Osteocyte (in vitro differentiated cells): ENCODE measurements around the gene RRAS2. TPM values are rescaled to one million over a fixed set of nuclear protein-coding genes. Genes with fewer than 3 reads are reported as not detected.

Experiments used
- DNase-seq: peaks from one replicate; pipeline ENCODE4 v3.0.0; 2021; ENCODE audit warnings: mixed read lengths; ENCODE audit not compliant: unreplicated experiment; ENCODE audit errors: extremely low spot score
- H3K27ac Mint-ChIP-seq: one replicate; pipeline ENCODE4 v1.8.0; 2021; ENCODE audit warnings: mild to moderate bottlenecking, mixed read lengths; ENCODE audit not compliant: unreplicated experiment
- H3K27me3 Mint-ChIP-seq: one replicate; pipeline ENCODE4 v1.8.0; 2021; ENCODE audit warnings: mixed read lengths; ENCODE audit not compliant: unreplicated experiment
- H3K36me3 Mint-ChIP-seq: one replicate; pipeline ENCODE4 v1.8.0; 2021; ENCODE audit warnings: mixed read lengths; ENCODE audit not compliant: unreplicated experiment
- H3K4me1 Mint-ChIP-seq: one replicate; pipeline ENCODE4 v1.8.0; 2021; ENCODE audit warnings: mixed read lengths; ENCODE audit not compliant: unreplicated experiment
- H3K4me3 Mint-ChIP-seq: one replicate; pipeline ENCODE4 v1.8.0; 2021; ENCODE audit warnings: mild to moderate bottlenecking, moderate library complexity, mixed read lengths; ENCODE audit not compliant: unreplicated experiment
- H3K9me3 Mint-ChIP-seq: one replicate; pipeline ENCODE4 v1.8.0; 2021; ENCODE audit warnings: mixed read lengths; ENCODE audit not compliant: unreplicated experiment
- total RNA-seq: library from RNA; stranded (reverse); gene quantifications from 2 replicates; pipeline ENCODE4 v1.2.1, GENCODE V29; 2021
- TF ChIP-seq, protein P1 (sequence below): fragments of 200-600 bp; sonication (generic); IDR thresholded peaks from 2 replicates; pipeline ENCODE4 v1.5.0; 2021; ENCODE audit warnings: antibody characterized with exemption, mild to moderate bottlenecking, moderate library complexity

RRAS2 gene
- total RNA-seq, 1 donor from 2014 or later: 95.7 TPM

DNA sequence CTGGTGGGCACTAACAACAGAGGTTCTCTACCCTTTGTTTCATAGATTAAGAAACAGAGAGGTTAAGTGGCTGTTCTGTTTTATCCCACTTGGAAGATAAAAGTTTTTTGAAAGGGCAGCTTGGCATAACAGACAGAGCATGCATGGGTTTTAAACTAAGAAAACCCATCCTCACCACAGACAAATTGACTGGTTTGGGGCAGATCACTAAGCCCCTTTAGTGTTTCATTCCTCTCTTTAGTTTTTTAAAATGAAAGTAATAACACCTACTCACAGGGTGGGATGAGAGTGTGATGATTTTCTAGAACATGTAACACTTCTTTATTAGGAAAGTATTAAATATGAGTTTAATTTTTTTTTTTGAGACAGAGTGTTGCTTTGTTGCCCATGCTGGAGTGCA, 12.3 kb upstream of the RRAS2 start:
- H3K4me3 Mint-ChIP-seq: no peak overlapping the region
- TF ChIP-seq, protein P1, sequence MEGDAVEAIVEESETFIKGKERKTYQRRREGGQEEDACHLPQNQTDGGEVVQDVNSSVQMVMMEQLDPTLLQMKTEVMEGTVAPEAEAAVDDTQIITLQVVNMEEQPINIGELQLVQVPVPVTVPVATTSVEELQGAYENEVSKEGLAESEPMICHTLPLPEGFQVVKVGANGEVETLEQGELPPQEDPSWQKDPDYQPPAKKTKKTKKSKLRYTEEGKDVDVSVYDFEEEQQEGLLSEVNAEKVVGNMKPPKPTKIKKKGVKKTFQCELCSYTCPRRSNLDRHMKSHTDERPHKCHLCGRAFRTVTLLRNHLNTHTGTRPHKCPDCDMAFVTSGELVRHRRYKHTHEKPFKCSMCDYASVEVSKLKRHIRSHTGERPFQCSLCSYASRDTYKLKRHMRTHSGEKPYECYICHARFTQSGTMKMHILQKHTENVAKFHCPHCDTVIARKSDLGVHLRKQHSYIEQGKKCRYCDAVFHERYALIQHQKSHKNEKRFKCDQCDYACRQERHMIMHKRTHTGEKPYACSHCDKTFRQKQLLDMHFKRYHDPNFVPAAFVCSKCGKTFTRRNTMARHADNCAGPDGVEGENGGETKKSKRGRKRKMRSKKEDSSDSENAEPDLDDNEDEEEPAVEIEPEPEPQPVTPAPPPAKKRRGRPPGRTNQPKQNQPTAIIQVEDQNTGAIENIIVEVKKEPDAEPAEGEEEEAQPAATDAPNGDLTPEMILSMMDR: no peak
- no peaks in the 10 kb centered on the region for H3K27me3 Mint-ChIP-seq
- no peaks in the 10 kb centered on the region for H3K9me3 Mint-ChIP-seq
- no peaks in the 10 kb centered on the region for H3K36me3 Mint-ChIP-seq
- DNase-seq: no peak
- H3K4me1 Mint-ChIP-seq: peaks cover 12% of the 10 kb centered on the region
- H3K27ac Mint-ChIP-seq: no peak overlapping the region

DNA sequence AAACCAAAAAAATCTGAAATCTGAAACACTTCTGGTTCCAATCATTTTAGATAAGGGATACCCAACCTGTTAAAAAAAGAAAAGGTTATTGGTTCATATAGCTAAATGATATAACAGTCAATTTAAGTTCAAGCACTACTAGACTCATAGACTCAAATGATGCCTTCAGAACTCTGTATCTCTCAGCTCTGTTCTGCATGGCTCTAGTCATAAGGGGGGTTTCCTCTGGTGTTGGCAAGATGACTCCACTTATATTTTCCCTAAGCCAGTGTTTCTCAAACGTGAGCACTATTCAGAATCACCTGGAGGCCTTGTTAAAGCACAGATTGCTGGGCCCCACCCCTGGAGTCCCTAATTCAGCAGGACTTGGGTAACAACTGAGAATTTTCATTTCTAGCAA, 11.5 kb upstream of the RRAS2 start:
- Mint-ChIP-seq H3K36me3 (no peaks in the 10 kb centered on the region), H3K4me1 (peaks cover 12% of the 10 kb centered on the region), H3K4me3 (no peak overlapping the region), H3K27me3 (no peaks in the 10 kb centered on the region), H3K27ac (no peak overlapping the region), H3K9me3 (no peaks in the 10 kb centered on the region)
- TF ChIP-seq, protein P1: no peak
- no peak for DNase-seq

DNA sequence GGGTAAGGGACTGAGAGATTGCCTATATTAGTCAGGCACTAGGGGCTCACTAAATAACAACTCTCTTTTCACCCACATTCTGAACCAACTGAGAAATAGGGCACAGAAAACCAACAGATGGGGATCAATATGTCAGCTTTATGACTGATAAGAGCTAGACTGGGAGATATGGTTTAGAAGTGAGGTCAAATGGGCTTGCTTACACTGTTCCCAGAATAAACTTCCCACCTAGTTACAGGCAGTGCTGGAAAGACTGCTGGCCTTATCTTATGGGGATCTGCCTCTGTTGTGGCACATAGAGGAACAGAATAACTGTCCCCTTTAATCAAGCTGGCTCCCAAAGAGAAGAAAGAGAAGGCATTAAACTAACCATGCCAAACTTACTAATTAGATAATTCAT, 10.6 kb upstream of the RRAS2 start:
- Mint-ChIP-seq H3K27ac (no peak overlapping the region), H3K4me1 (peaks cover 12% of the 10 kb centered on the region), H3K9me3 (no peaks in the 10 kb centered on the region), H3K27me3 (no peaks in the 10 kb centered on the region), H3K4me3 (no peak overlapping the region), H3K36me3 (no peaks in the 10 kb centered on the region)
- TF ChIP-seq, protein P1: no peak
- DNase-seq: no peak

DNA sequence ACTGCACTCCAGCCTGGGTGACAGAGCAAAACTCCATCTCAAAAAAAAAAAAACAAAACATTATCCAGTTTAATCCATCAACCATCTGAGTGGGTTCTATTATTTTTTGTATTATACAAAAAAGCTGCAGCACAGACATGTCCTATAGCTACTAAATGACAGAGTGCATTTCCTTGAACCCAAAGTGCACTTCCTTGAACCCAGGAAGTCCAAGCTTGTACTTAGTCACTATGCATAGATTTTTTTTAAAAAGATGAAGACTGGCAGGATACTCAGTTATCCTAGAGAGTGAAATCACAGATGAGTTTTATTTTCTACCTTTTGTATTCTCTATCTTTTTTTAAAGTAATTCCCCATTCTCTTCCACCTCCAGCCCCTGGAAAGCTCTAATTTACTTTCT, 8.0 kb upstream of the RRAS2 start:
- H3K4me3 Mint-ChIP-seq: no peak overlapping the region
- no peak overlapping the region for H3K27ac Mint-ChIP-seq
- H3K9me3 Mint-ChIP-seq: no peaks in the 10 kb centered on the region
- no peaks in the 10 kb centered on the region for H3K27me3 Mint-ChIP-seq
- peaks cover 9% of the 10 kb centered on the region for H3K4me1 Mint-ChIP-seq
- no peak for DNase-seq
- H3K36me3 Mint-ChIP-seq: no peaks in the 10 kb centered on the region
- TF ChIP-seq, protein P1: no peak

DNA sequence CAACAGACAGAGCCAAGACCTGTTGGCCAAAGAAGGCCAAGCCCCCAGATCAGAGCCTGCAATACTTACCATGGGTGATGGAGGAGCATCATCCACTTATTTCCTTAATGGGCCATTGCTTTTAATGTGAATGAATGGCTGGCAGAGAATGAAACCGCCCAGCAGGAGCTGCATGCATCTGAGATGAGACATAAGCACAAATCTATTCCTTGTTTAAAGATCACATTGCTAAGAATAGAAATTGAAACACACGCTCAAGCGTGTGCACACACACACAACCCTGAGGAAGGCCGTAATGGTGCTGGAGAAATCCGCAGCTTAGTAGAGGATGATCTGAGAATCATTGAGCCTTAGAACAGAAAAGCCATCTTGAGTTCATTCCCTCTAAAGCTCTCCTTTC, 5.3 kb upstream of the RRAS2 start:
- TF ChIP-seq, protein P1: no peak
- no peak for DNase-seq
- no peak overlapping the region for H3K27ac Mint-ChIP-seq
- H3K9me3 Mint-ChIP-seq: no peaks in the 10 kb centered on the region
- H3K4me3 Mint-ChIP-seq: no peak overlapping the region
- no peaks in the 10 kb centered on the region for H3K27me3 Mint-ChIP-seq
- peaks cover 12% of the 10 kb centered on the region for H3K4me1 Mint-ChIP-seq
- H3K36me3 Mint-ChIP-seq: no peaks in the 10 kb centered on the region
